MM.1S (cell line): ENCODE measurements around the gene ADAMTS2.

Experiments used
- DNase-seq: peaks from one replicate; pipeline ENCODE4 v3.0.0-alpha.2; 2015
- H2AFZ ChIP-seq: fragments of 300-600 bp; sonication (generic); 2 replicates; pipeline ENCODE4 v1.6.0; 2016; ENCODE audit warnings: antibody characterized with exemption, low read length
- H3F3A ChIP-seq: fragments of 300-600 bp; sonication (generic); 2 replicates; pipeline ENCODE4 v1.6.1; 2016; ENCODE audit warnings: mild to moderate bottlenecking, antibody characterized with exemption, low read length, moderate library complexity, mixed read lengths; ENCODE audit not compliant: insufficient read depth
- H3K27ac ChIP-seq: fragments of 300-600 bp; sonication (generic); 2 replicates; pipeline ENCODE4 v1.5.1; 2016; ENCODE audit warnings: mild to moderate bottlenecking, low read length
- H3K27me3 ChIP-seq: fragments of 300-600 bp; sonication (generic); replicated peaks from 2 replicates; pipeline ENCODE4 v1.6.0; 2016; ENCODE audit warnings: low read length; ENCODE audit not compliant: insufficient read depth
- H3K36me3 ChIP-seq: fragments of 300-600 bp; sonication (generic); replicated peaks from 2 replicates; pipeline ENCODE4 v1.6.1; 2016; ENCODE audit warnings: mild to moderate bottlenecking, low read length, mixed read lengths; ENCODE audit not compliant: insufficient read depth
- H3K4me1 ChIP-seq: fragments of 300-600 bp; sonication (generic); 2 replicates; pipeline ENCODE4 v1.6.1; 2016; ENCODE audit warnings: low read length, mixed read lengths
- H3K4me2 ChIP-seq: fragments of 300-600 bp; sonication (generic); 2 replicates; pipeline ENCODE4 v1.6.0; 2016; ENCODE audit warnings: low read depth, low read length
- H3K4me3 ChIP-seq: fragments of 300-600 bp; sonication (generic); 2 replicates; pipeline ENCODE4 v1.5.1; 2016; ENCODE audit warnings: low read length, mixed read lengths
- H3K79me2 ChIP-seq: fragments of 300-600 bp; sonication (generic); 2 replicates; pipeline ENCODE4 v1.6.1; 2016; ENCODE audit warnings: mixed run types, low read length, mixed read lengths
- H3K9ac ChIP-seq: fragments of 300-600 bp; sonication (generic); 2 replicates; pipeline ENCODE4 v1.6.1; 2016; ENCODE audit warnings: low read length, mixed read lengths
- H3K9me2 ChIP-seq: fragments of 300-600 bp; sonication (generic); replicated peaks from 2 replicates; pipeline ENCODE4 v1.6.1; 2016; ENCODE audit warnings: mild to moderate bottlenecking, low read length, mixed read lengths; ENCODE audit not compliant: insufficient read depth
- H3K9me3 ChIP-seq: fragments of 300-600 bp; sonication (generic); replicated peaks from 2 replicates; pipeline ENCODE4 v1.6.1; 2016; ENCODE audit warnings: mild to moderate bottlenecking, low read length, mixed read lengths; ENCODE audit not compliant: insufficient read depth
- H4K20me1 ChIP-seq: fragments of 300-600 bp; sonication (generic); 2 replicates; pipeline ENCODE4 v1.6.1; 2016; ENCODE audit warnings: mild to moderate bottlenecking, low read length, moderate library complexity, mixed read lengths; ENCODE audit not compliant: insufficient read depth
- CTCF ChIP-seq: fragments of 300-600 bp; sonication (generic); IDR thresholded peaks from 2 replicates; pipeline ENCODE4 v1.5.1; 2016; ENCODE audit warnings: antibody characterized with exemption, low read length, mixed read lengths
- EZH2 ChIP-seq: fragments of 300-600 bp; sonication (generic); optimal IDR thresholded peaks from 2 replicates; pipeline ENCODE3; 2017; ENCODE audit warnings: low read depth, mild to moderate bottlenecking, antibody characterized with exemption, low read length, mixed read lengths
- EZH2phosphoT487 ChIP-seq: fragments of 300-600 bp; sonication (generic); IDR thresholded peaks from 2 replicates; pipeline ENCODE4 v1.6.1; 2018; ENCODE audit warnings: antibody characterized with exemption, low read length

The ADAMTS2 gene

DNA sequence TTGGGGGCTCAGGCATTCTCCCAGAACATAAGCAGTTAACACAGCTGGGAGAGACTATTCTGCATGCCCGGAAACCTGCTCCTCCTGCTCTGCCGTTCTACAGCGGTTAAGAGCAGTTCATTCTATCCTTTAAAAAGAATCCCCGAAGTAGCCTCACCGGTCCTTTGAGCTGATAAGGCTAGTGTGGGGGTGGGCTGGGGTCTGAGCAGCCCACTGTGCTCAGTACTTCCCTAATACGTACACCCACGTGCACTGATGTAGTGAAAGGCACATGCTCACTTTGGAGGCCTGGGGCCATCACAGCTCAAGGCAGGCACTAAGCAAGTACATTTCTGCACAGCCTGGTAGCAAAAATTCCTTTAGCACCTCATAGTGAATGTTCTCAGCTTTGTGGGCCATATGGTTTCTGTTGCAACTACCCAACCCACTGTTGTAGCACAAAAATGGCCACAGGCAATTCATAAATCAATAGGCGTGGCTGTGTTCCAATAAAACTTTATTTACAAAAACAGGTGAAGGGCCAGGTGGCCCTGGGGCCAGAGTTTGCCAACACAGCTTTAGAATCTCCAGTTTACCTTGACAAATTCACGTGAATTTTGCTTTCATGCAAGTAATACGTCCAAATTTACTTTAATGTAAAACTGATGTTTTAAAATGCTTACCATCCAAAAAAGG, 148.7 kb downstream of the ADAMTS2 start:
- Histone ChIP-seq H4K20me1 (no peaks in the 10 kb centered on the region), H3K36me3 (no peaks in the 10 kb centered on the region), H3F3A (no peaks in the 10 kb centered on the region), H3K27me3 (peaks cover 25% of the 10 kb centered on the region), H3K4me2 (no peak overlapping the region), H2AFZ (no peak overlapping the region), H3K9me2 (no peaks in the 10 kb centered on the region), H3K79me2 (no peaks in the 10 kb centered on the region), H3K27ac (no peak overlapping the region), H3K9me3 (no peaks in the 10 kb centered on the region), H3K4me3 (no peak overlapping the region), H3K9ac (no peak overlapping the region), H3K4me1 (no peaks in the 10 kb centered on the region)
- TF ChIP-seq CTCF (no peak), EZH2phosphoT487 (no peak), EZH2 (no peak)
- no peak for DNase-seq

DNA sequence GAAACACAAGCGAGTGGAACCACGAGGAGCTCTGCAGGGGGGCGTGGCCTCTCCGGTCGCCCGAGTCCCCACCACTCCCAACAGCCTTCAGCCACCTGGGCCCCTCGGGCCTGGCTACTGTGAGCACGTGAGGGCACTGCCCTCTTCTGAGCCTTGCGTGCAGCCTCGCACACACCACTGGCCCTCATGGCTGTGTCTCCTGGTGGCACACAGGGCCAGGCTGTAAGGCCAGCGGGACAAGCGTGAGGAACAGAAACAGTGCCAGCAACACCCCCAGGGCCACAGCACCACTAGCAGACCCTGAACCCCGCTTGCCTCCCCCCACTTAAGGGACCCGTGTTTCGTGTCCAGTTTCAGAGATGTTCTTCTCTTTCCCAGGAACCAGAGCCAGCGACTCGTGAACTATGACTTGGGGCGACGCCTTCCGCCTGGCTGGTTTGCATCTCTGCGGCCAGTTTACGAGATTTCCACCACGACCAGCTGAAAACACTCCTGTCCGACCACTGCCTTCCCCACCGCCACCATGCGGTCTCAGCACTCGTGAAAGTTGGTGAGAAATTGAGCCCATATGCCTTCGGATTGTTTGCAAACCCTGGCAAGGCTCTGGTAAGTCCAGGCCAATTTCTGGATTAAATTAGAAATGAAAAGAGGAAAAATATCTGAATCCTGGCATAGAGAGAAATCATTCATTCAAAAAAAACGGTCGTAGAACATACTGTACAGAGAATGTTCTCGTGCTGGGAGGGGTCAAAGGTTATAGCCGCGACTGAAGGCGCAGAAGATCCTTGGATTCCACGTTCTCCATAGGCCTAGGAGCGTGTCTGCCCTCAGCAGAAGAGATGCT, 149.5 kb downstream of the ADAMTS2 start:
- Histone ChIP-seq H3F3A (no peaks in the 10 kb centered on the region), H4K20me1 (no peaks in the 10 kb centered on the region), H3K9me2 (no peaks in the 10 kb centered on the region), H2AFZ (no peak overlapping the region), H3K4me1 (no peaks in the 10 kb centered on the region), H3K9ac (no peak overlapping the region), H3K36me3 (no peaks in the 10 kb centered on the region), H3K9me3 (no peaks in the 10 kb centered on the region), H3K79me2 (no peaks in the 10 kb centered on the region), H3K27me3 (peaks cover 22% of the 10 kb centered on the region), H3K4me2 (no peak overlapping the region), H3K27ac (no peak overlapping the region), H3K4me3 (no peak overlapping the region)
- TF ChIP-seq EZH2: no peak
- TF ChIP-seq CTCF: no peak
- no peak for TF ChIP-seq EZH2phosphoT487
- DNase-seq: no peak

- H4K20me1 ChIP-seq: no peaks in the 10 kb centered on the region
- DNase-seq: no peak
- no peaks in the 10 kb centered on the region for H3K79me2 ChIP-seq
- no peak overlapping the region for H3K4me2 ChIP-seq
- peaks cover 19% of the 10 kb centered on the region for H3K27me3 ChIP-seq
- H3K9me2 ChIP-seq: no peaks in the 10 kb centered on the region
- H2AFZ ChIP-seq: no peak overlapping the region
- H3K9ac ChIP-seq: no peak overlapping the region
- H3F3A ChIP-seq: no peaks in the 10 kb centered on the region
- no peak overlapping the region for H3K27ac ChIP-seq
- H3K9me3 ChIP-seq: no peaks in the 10 kb centered on the region
- H3K4me3 ChIP-seq: no peak overlapping the region
- H3K4me1 ChIP-seq: no peaks in the 10 kb centered on the region
- TF ChIP-seq EZH2: no peak
- TF ChIP-seq CTCF: no peak
- TF ChIP-seq EZH2phosphoT487: no peak
- H3K36me3 ChIP-seq: no peaks in the 10 kb centered on the region
Measured at GRCh38 chr5:179194941-179195381, 150.3 kb downstream of the ADAMTS2 start.
